ENCODE measurements around the gene MKRN3.
"Not testable (repeated sequence)": the region's sequence is repeated elsewhere in the genome, so short reads cannot be mapped to it uniquely, and the experiment has no call there.

Gene MKRN3

DNA sequence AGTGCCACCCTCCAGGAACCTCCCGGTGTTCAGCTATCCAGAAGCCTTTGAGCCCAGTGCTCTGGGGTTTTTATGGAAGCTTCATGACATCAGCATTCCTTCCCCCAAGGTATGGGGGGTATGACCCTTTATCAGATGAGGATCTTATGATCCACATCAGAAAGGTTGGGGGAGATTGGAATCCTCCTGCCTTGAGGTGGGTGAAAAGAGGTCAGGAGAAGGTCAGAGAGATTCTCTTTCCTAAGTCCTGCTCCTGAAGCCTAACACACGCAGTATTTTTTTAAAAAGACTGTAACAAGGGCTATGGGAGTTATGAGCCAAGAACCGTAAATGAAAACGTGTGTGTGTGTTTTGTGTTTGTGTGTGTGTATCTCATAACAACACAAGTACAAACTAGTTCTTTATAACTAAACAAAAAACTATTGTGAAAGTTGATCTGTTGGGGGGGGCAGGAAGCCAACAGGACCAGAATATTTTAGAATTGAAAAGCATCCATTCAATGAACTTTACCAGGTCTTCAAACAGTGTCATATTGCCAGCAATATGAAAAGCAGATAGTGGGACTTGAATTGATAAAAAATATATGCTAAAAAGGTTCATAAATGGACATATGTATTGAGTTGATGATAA is 13.2 kb downstream of the MKRN3 start:
- TF ChIP-seq CTCF (IDR thresholded peaks at IDR 0.05; ENCODE audit: low read depth, low read length, missing control alignments) = no peak
- DNase-seq (ENCODE audit: extremely low read depth, low read depth) = no peak

DNA sequence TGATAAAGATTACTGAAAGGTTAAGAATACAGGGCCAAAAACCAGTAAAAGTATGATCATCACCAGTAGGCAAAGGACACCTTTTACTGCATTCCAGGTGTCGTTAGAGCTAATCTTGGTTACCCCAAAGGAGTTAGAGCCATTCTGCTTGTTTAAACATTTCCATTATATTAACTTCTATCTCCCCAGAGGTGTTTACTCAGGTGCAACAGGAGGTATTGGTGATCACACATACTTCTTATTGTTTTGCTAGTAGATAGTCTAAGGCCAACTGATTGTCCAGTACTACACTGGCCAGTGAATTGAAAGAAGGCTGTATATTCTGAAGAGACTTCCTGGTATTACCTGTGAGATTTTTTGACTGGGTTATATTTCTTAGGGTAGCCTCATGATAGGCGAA is 22.8 kb downstream of the MKRN3 start:
- DNase-seq (ENCODE audit: extremely low read depth, low read depth) = no peak
- no peak for TF ChIP-seq CTCF (IDR thresholded peaks at IDR 0.05; ENCODE audit: low read depth, low read length, missing control alignments)
- no peak overlapping the region for H3K4me3 ChIP-seq (replicated peaks; ENCODE audit: low read depth, low read length)

More for the DNA sequence above, 13.2 kb downstream of the MKRN3 start:
- H3K4me3 ChIP-seq (replicated peaks; ENCODE audit: low read depth, low read length) = no peak overlapping the region

GRCh38 chr15:23589012-23589411 is 23.5 kb downstream of the MKRN3 start:
- no peak overlapping the region for H3K4me3 ChIP-seq (replicated peaks; ENCODE audit: low read depth, low read length)
- no peak for DNase-seq (ENCODE audit: extremely low read depth, low read depth)
- TF ChIP-seq CTCF (IDR thresholded peaks at IDR 0.05; ENCODE audit: low read depth, low read length, missing control alignments) = no peak

DNA sequence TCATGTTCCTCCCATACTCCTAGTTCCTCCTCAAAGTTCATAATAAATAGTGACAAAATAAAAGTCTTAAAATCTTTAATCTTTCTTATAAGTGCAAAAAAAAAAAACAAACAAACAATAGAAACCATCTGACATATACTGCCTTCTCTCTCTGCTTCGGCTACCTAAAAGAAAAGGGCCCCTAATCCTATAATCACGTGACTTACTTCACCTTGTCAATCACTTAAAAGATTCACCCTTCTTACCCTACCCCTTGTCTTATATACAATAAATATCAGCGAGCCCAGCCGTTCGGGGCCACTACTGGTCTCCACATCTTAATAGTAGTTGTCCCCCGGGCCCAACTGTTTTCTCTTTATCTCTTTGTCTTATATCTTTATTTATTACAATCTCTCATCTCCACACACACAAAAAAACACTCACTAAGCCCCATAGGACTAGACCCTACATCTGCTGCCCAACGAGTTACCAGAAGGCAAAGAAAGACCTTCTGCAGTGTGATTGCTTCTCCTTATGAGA is 28.8 kb downstream of the MKRN3 start:
- TF ChIP-seq CTCF (IDR thresholded peaks at IDR 0.05; ENCODE audit: low read depth, low read length, missing control alignments) = no peak
- H3K4me3 ChIP-seq (replicated peaks; ENCODE audit: low read depth, low read length) = no peak overlapping the region
- no peak for DNase-seq (ENCODE audit: extremely low read depth, low read depth)

DNA sequence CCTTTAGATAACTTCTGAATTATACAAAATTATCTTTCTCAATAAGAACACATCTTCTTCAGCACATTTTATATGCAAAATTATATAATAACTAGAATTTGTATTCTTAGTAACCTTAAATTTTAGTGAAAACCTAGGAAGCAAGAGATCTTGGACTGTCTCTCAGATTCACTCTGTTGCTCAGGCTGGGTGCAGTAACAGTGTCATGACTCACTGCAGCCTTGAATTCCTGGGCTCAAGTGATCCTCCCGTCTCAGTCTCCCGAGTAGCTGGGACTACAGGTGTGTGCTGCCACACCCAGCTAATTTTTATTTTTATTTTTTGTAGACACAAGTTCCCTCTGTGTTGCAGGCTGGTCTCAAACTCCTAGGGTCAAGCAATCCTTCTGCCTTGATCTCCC is 29.9 kb downstream of the MKRN3 start:
- no peak for TF ChIP-seq CTCF (IDR thresholded peaks at IDR 0.05; ENCODE audit: low read depth, low read length, missing control alignments)
- H3K4me3 ChIP-seq (replicated peaks; ENCODE audit: low read depth, low read length) = no peak overlapping the region
- DNase-seq (ENCODE audit: extremely low read depth, low read depth) = no peak

GRCh38 chr15:23596736-23597135 is 31.3 kb downstream of the MKRN3 start:
- no peak for DNase-seq (ENCODE audit: extremely low read depth, low read depth)
- no peak overlapping the region for H3K4me3 ChIP-seq (replicated peaks; ENCODE audit: low read depth, low read length)
- TF ChIP-seq CTCF (IDR thresholded peaks at IDR 0.05; ENCODE audit: low read depth, low read length, missing control alignments) = no peak

DNA sequence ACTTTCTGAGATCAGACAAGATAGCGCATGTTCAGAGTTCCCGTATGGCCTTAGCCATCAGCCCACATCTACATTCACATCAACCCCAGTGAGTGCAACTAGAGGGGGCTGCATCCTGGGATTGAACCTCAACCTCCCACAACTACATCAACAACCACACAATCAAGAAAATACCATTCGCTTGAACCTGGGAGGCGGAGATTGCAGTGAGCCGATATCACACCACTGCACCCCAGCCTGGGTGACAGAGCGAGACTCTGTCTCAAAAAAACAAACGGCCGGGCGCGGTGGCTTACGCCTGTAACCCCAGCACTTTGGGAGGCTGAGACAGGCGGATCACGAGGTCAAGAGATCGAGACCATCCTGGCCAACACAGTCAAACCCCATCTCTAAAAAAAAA is 31.8 kb downstream of the MKRN3 start:
- DNase-seq (ENCODE audit: extremely low read depth, low read depth); H3K4me3 ChIP-seq (replicated peaks; ENCODE audit: low read depth, low read length): not testable (repeated sequence)
